22Rv1 (cell line): Measurements from ENCODE around the gene PEAR1.

ENCODE experiments used
- ZFX ChIP-seq: fragments of 450-650 bp; IDR thresholded peaks from 2 replicates; pipeline ENCODE4 v1.6.1; 2017; ENCODE audit warnings: antibody characterized with exemption, borderline replicate concordance
- TF ChIP-seq, protein P1 (sequence below): fragments of 450-650 bp; IDR thresholded peaks from 2 replicates; pipeline ENCODE4 v1.5.1; 2017; ENCODE audit warnings: mild to moderate bottlenecking

DNA sequence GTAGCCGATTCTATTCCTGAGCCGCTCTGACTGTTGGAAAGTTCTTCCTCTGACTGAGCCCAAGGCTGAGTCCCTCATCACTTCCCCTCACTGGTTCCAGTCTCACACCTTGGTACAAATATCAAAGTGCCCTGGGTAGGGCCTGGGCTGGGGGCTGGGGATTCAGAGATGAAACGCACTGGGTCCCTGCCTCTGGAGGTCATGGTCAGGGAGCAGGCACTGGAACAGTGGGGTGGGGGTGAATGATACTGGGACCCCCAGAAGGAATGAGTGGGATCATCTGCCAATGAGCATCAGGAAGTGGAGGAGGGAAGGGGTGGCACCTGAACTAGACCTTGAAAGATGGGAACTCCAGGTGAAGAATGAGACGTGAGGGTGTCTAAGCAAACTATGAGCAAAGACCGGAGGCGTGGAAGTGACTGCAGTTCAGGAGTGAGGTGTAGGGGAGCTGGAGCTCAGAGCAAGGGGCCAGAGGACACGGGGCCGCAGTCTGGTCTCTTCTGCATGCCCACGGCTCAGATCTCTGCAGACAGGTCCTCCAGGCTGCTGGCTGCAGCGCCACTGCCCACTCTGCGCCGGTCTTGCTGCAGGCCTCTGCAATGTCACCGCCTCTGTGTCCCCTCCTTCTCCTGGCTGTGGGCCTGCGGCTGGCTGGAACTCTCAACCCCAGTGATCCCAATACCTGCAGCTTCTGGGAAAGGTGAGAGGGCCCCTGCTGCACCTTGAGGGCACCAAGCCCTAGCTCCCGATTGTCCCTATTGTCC is 10.0 kb downstream of the PEAR1 start:
- TF ChIP-seq, protein P1, sequence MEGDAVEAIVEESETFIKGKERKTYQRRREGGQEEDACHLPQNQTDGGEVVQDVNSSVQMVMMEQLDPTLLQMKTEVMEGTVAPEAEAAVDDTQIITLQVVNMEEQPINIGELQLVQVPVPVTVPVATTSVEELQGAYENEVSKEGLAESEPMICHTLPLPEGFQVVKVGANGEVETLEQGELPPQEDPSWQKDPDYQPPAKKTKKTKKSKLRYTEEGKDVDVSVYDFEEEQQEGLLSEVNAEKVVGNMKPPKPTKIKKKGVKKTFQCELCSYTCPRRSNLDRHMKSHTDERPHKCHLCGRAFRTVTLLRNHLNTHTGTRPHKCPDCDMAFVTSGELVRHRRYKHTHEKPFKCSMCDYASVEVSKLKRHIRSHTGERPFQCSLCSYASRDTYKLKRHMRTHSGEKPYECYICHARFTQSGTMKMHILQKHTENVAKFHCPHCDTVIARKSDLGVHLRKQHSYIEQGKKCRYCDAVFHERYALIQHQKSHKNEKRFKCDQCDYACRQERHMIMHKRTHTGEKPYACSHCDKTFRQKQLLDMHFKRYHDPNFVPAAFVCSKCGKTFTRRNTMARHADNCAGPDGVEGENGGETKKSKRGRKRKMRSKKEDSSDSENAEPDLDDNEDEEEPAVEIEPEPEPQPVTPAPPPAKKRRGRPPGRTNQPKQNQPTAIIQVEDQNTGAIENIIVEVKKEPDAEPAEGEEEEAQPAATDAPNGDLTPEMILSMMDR = no peak
- no peak for TF ChIP-seq ZFX
